GM19193 (cell line): Measurements from ENCODE around the gene FLNB.

Experiments
- POLR2A ChIP-seq: IDR thresholded peaks from 4 replicates; pipeline ENCODE4 v1.6.1; 2011; ENCODE audit not compliant: insufficient read depth, insufficient read length; ENCODE audit errors: extremely low read depth

The FLNB gene

GRCh38 chr3:57999417-58000115 lies 8.7 kb upstream of the FLNB start:
- TF ChIP-seq POLR2A, result no peak

GRCh38 chr3:58000306-58001085 lies 7.7 kb upstream of the FLNB start:
- no peak for TF ChIP-seq POLR2A

- TF ChIP-seq POLR2A, result no peak
Observed at GRCh38 chr3:58001086-58001467, 7.1 kb upstream of the FLNB start.

- TF ChIP-seq POLR2A, result no peak
Observed at GRCh38 chr3:58001979-58002378, 6.2 kb upstream of the FLNB start.

GRCh38 chr3:58003093-58003492 lies 5.1 kb upstream of the FLNB start:
- no peak for TF ChIP-seq POLR2A

- no peak for TF ChIP-seq POLR2A
Observed at GRCh38 chr3:58004973-58005372, 3.2 kb upstream of the FLNB start.

- no peak for TF ChIP-seq POLR2A
Observed at GRCh38 chr3:58005669-58006068, 2.6 kb upstream of the FLNB start.

GRCh38 chr3:58006661-58007060 lies 1.6 kb upstream of the FLNB start:
- no peak for TF ChIP-seq POLR2A

GRCh38 chr3:58009026-58009748 lies 965 bp downstream of the FLNB start:
- no peak for TF ChIP-seq POLR2A

GRCh38 chr3:58009749-58010535 lies 1.7 kb downstream of the FLNB start:
- TF ChIP-seq POLR2A, result no peak

- TF ChIP-seq POLR2A, result no peak
Observed at GRCh38 chr3:58010562-58010961, 2.3 kb downstream of the FLNB start.

- no peak for TF ChIP-seq POLR2A
Observed at GRCh38 chr3:58011580-58011979, 3.4 kb downstream of the FLNB start.

- TF ChIP-seq POLR2A, result no peak
Observed at GRCh38 chr3:58012302-58012701, 4.1 kb downstream of the FLNB start.

- no peak for TF ChIP-seq POLR2A
Observed at GRCh38 chr3:58013099-58013498, 4.9 kb downstream of the FLNB start.

GRCh38 chr3:58013973-58014649 lies 5.9 kb downstream of the FLNB start:
- no peak for TF ChIP-seq POLR2A

- TF ChIP-seq POLR2A, result no peak
Observed at GRCh38 chr3:58015520-58015915, 7.3 kb downstream of the FLNB start.
